Stimulated activated CD4-positive, alpha-beta T cell treated with anti-CD3 and anti-CD28 coated beads, Interleukin-2, amount 100 ng/mL, for 48 hours (primary cell): Measurements from ENCODE around the gene PITPNC1.

ENCODE experiments used
- DNase-seq, 2 donors: peaks; one replicate each; pipeline ENCODE4 v3.0.0-alpha.2; 2020

The PITPNC1 gene

DNA sequence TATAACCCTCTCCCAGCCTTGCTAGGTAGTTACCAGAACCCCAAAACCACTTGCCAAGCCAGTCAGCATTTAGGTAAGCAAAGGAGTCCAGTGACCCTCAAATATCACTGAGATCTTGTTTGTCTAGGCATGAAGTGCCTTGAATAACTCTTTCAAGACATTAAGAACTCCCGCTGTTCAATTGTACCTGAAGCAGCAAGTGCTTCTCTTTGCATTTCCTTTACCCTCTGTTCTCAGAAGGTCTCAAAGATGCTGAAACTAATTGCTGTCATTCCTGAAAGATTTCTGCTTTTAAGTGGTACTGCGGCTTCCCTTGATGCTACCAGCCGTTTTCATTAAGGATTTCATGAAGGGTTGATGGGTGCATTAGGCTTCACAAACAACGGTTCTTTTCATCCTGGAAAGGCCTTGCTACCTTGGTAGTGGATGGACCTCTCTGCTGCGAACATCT, 142.7 kb downstream of the PITPNC1 start:
- no peak for DNase-seq

DNA sequence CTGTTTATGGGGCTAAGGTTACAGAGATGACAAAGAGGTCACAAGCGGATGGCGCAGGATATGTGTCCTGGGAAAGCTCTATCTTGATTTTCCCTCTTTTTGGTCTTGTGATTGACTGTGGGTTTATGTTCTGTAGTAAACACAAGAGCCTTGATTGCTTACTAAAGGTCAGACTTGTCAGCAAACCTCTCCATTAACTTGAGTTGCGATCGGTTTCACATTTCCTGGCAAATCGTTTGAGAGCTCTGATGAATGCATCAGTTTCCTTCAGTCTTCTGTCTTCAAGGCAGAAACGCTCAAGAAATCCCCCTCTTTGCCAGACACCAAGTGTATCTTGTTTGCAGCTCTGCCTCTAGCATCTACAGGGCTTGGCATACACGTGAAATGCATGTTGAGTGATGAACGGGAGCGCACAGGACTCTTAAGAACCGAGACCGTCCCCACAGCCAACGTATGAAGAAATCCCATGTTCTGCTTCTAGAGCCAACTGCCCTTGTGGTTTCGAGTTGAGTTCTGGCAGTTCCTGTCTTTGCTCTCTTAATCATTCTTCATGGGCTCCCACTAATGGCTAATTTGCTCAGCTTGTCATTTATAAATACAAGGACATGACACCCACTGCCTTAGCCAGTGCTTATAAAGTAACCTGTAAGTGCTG, 143.3 kb downstream of the PITPNC1 start:
- no peak for DNase-seq

DNA sequence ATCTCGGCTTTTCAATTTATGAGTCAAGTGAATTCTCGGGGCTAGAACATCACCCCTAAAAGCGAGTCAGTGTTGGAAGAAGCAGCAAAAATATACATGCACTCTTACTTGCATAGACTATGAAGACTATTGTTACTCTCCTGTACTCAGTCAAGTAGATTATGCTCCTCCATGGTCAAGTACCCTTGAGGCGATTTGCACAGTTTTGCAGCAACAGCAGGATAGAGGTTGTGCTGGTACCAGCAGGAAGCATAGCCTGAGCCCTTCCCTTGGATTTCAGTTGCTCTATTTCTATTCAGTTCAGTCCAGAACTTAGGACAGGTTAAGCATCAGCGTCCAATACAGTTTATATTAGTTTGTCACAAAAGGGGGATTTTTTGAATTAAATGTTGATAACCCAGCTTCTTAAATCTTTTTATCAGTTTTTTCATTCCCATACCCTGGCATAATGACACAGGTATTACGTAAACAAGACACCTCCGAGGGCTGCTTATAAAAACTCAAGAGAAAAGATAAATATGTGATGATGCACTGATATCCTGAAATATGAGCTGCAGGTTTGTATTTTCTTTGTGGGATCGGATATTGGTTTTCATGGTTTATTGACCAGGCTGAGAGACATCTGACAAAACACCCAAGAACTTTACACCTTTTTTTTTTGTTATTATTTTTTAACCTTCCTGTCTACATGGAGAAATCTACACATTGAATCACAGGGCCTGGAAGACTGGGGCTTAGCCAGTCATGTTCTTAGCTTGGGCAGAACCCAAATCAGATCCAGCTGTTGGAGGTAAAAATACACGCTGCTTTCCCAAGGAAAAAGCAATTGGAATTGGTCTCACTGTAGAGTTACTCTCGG, 144.1 kb downstream of the PITPNC1 start:
- DNase-seq: no peak

DNA sequence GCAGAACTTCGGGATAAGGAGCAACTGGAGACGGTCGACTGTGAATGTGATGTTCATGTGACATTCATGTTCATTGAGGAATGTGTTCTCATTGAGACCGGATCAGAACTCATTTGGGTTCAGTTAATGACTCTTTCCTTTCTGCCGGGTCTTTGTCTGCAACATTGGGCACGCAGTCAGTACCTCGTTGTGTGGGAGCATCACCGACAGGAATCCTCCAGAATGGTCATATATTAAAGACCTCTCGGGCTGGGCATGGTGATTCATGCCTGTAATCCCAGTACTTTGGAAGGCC, 144.6 kb downstream of the PITPNC1 start:
- DNase-seq: no peak

DNA sequence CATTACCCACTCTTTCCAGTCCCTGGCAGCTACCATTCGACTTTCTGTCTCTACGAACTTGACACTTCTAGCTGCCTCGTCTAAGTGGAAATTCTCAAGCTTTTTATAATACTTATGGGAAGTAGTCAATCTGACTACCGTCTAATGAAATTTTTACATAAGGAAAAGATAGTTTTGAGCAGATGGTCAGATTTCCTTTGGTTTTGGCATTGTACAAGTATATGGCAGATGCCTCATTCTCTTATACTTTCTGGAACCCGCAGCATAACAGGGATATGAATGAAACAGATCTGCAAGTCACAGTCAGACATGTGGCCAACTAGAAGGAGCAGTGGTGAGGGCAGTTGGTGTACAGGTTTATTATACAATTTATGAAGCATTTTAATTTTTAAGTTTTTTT, 146.0 kb downstream of the PITPNC1 start:
- DNase-seq: no peak

DNA sequence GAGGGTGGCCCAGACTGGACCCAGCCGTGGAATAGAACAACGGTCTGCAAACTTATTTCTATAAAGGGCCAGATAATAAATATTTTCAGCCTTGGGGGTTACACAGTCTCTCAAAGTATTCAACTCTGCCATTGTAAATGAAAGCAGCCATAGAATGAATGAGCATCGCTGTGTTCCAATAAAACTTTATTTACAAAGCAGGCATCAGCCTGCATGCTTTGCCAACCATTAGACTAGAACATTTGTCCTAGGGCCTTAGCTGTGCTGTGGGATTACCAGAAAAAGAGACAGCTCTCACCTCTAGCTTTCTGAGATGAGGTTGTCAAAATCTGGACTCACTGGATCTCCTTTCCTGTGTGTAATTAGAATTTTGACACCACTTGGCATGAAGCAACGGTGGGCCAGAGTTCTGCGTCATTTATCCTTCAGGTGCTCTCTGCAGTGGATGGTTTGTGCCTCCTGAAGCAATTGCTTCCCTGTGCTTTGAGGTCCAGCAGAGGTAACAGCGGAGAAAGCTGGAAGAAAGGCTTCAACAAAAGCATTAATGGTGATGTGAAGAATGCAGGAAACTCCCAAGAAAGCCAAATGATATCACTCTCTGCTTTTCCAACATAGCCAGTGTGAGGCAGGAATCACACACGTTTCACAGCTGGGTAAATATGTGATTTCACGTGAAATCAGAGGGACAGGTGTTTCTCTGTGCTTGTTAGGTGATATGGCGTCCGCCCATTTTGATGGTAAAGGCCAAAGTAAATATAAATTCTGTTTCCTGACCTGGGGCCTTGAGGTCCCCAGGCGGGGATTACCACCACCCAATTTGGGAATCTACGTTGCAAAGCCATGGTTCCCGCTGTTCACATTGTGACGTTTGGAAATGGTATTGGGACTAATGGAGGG, 148.4 kb downstream of the PITPNC1 start:
- no peak for DNase-seq

DNA sequence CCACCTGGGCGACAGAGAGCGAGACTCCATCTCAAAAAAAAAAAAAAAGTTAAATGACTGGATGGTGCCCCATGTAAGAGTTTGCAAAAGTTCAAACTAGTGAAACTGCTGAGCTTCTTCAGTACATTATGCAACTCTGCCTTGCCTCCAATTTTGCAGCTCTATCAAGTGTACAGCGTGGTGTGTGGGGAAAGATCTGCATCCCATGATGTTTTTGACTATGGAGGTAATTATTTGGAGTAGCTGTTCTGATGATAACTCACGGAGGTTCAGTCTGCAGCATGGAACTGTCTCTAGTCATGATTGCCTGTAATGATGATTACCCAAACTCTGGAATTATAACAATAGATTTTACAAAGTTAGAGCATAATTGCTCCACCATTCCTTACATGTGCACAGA, 149.6 kb downstream of the PITPNC1 start:
- DNase-seq: no peak

DNA sequence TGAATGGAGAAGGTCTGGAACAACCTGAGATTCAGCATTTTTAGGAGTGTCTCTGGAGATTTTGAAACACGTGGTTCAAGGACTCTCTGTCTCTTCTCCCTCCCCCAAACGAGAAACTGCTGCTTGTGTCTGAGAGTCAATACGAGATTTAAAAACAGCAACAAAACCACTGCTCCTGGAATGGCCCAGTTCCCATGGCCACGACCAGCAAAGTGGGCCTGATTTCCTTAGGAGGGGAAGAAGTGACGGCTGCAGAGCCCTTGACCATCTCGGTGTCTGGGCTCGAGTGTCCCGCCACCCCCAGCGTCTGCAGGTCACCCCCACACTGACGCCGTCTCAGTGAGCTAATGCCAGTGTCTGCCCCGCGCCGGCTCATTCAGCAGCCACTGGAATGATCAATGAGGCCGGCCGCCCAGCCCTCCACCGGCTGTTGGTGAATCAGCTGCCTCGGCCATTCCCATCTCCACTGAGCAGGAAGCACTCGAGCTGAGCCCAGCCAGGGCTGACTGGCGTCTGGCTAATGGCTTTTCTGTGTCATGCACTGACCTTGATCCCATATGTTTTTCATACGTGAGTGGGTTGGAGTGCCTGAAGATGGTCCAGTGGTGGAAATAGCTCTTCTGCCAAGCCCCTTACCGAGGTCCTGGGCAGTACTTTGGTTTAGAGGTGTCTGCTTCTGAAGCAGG, 151.8 kb downstream of the PITPNC1 start:
- no peak for DNase-seq

DNA sequence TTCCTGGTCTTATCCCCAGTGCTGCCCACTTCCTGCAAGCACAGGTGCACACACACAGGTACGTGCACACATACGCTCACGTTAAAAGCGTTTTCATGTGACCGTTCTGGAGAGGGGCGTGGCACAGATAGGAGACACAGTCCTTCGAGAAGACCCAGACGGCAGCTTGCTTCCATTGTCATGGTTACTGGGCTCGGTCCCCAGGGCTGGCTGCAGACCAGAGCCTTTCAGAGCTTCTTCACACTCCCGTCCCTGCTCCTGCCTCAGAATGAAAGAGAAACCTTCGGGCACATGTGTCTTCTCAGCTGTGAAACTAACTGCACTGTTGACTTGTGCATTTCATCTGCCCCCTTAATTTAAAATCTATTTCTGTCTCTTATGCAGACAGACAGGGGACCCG, 154.2 kb downstream of the PITPNC1 start:
- no peak for DNase-seq

DNA sequence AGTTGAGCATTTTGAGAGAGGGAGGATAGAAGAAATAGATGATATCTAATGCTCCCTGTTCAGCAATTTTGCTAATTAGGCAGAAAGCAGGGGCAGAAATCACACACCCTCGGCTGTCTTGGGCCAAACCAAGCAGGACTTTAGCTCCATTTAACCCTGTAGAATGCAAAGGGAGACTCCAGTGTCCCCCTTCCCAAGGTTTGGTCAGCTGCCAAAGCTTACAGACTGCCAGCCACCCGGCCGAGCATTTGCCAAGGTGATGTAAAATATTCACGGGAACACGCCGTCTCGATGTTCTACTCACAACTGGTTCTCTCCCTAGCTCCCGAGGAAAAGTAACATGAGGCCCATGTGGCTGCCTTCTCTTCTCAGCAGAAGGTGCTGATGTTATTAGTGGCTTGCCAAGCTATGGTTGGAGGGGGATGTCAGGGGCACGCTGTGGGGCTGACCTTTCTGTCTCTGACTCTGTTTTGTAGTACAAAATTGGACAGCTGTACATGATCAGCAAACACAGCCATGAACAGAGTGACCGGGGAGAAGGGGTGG, 155.3 kb downstream of the PITPNC1 start:
- DNase-seq: no peak

DNA sequence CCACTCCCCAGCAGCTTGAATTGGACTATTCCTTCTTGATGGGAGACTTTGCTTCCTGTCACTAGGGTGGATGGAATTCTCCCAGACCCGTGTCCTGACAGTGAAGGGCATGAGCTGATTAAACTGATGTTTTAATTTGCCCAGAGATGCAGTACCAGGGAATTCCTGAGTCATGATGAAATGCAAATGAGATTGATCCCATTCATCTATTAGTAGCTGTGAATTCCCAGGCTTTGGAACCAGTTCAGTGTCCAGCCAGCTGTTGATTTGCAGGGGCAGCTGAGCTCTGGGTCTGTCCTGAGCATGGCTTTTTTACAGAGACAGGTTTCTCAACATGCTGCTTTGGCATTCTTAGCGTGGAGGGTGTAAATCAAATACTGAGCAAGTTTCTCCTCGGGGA, 157.9 kb downstream of the PITPNC1 start:
- DNase-seq: no peak

DNA sequence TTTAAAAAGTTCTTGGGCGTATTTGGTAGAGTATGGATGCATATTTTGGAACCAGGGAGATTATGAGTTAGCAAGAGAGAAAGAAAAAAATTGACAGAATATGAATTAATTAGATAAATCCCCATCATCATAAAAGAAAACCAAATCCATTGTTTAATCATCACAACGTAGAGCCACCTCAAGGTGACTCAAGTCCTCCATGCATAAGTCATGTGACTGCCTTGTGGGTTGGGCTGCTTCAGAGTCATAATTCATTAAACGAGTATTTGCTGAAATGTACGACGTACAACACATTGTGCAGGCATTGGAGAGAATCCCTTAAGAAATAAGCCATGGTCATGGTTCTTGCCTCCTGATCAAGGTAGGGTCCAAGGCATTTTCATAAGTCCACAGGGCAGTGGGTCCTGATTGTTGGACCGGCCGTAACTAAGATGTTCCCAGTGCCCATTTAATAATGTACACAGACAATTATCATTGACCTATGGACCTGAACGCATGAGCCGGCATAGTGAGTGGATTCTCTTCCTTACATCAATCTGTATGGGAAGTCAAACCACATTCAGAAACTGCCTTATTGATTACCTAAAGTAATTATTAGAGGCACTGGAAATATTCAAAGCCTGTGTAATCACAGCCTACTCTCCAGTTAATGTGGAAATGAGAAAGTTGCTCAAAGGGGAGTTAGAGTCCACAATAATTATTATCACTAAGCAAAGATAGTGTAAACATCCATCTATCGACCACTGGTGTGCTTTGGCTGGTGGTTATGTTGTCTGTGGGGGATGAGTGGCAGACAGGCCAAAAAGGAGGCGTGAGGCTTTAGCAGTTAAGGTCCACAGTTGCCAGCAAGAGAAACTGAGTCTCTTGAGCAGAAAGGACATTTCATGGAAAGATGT, 165.4 kb downstream of the PITPNC1 start:
- no peak for DNase-seq

DNA sequence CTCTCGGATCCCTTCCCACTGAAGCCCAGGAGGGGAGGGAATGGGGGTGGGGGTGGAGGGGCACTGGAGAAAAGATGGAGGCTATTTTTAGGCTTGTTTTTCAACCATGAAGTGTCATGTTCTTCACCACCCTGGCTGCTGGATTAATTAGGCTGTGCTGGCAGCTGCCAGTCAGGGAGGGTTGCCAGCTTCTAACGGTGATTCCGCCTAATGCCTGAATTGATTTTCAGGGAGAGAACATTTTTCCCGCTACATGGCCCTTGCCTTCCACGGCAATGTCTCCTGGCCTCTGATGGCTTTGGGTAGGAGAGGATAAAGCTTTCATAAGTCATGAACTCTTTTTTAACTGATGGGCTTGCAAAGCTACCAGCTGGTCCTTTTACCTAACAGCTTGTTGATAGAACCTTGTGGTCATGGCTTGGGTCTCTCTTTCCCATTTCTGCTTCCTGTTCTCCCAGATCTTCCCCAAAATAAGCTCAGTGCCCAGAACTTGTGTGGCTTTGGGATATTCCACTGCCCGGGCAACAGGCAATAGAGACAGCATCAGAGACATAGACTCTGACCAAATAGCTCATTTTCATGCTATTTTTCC, 167.4 kb downstream of the PITPNC1 start:
- DNase-seq: no peak

DNA sequence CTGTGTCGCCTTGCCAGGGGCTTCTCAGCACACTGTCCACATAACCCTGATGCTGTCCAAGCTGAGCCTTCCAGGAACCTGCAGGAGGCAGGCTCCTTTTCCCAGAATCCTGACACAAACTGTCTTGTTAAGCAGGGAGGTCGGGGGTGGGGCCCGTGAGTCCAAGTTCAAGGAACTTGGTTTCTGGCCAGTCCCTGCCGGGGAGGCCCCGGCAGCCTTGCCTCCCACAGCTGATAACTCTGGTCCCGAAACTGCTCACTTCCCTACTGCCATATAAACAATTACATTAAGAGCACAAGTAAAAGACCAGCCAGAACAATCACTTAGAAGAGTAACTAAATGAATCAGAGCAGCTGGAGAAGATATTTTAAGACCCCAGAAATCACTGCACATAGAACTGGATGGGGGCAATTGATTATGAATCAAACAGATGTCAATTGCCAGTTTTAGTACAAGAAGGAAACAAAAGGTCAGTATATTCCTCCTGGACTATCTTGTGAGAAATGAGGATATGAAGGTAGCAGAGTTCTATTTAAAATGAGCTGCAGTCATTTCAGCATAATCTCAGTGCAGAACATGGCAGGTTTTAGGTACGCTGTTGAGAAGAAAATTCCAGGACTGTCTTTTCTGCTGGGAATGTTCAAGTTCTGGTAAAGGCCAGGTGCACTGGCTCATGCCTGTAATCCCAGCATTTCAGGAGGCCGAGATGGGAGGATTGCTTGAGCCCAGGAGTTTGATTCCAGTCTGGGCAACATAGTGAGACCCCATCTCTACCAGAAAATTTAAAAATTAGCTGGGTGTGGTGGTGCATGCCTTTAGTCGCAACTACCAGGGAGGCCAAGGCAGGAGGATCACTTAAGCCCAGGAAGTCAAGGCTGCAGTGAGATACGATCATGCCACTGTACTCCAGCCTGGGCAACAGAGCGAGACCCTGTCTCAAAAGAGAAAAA, 169.8 kb downstream of the PITPNC1 start:
- DNase-seq: no peak

DNA sequence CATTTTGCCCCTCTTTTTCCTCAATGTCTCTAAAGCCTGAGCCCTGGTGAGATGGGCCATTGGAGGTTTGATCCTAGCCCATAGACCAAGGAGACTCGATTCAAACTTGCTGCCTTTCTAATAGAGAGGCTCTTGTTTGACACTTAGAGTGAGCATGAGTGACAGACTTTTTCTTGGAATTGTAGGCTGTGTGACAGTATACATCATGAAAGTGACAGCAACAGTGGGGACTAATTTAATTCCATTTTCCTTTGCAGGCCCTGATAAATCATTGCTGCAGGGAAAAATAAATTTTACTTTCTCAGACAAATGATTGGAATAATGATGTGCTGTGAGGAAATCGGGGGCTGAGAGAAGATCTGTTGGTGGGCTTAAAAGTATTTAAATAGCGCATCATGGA, 171.6 kb downstream of the PITPNC1 start:
- no peak for DNase-seq

DNA sequence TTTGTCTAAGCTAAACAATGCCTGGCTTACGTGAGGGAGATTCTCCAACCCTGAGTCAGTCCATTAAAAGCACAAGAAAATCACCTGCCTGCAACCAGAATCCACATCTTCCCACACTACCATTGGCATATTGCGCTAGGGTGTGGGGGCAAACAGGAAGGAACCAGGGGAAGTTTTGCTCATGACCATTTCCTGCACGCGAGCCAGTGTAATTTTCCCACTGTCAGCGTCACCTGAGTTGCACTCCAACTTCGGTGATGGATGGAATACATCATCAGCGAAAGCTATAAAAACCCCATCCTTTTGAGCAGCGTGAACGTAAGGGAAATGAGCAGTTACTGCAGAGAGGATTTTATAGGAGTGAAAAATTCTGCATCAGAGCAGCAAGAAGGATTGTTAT, 172.7 kb downstream of the PITPNC1 start:
- no peak for DNase-seq

DNA sequence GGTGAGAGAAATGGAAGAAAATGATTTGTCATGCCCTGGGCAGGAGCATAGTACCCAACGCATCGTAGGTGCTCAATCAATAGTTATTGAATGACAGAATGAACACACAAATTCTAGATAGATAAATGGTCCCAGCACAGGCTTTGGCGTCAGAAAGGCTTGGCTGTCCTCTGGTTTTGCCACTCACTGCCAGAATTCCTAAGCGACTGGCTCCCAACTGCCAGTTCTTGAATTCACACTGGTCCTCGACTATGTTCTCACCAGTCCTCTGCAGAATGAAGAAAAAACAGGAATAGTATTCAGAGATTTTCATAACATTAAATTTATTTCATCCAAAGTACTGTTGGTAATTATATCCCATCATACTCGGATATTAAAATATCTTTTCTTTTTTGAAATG, 177.6 kb downstream of the PITPNC1 start:
- no peak for DNase-seq

DNA sequence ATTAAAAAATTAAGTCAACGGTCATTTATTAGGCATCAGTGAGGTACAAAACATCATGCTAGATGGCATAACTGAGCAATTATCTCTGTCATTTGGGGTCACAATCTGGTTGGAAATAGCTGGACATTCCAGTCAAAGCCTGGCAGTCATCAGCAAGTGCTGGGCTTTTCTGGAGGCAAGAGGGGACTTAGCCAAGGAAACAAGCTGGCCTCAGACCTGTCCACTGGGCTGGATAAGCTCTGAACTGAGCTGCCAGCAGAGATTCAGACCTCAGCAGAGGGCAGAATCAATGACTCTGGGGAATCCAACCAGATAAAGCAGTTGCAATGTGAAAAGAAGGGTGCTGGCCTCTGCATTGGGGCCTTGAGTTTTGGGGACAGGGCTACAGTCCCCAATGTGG, 178.8 kb downstream of the PITPNC1 start:
- no peak for DNase-seq

DNA sequence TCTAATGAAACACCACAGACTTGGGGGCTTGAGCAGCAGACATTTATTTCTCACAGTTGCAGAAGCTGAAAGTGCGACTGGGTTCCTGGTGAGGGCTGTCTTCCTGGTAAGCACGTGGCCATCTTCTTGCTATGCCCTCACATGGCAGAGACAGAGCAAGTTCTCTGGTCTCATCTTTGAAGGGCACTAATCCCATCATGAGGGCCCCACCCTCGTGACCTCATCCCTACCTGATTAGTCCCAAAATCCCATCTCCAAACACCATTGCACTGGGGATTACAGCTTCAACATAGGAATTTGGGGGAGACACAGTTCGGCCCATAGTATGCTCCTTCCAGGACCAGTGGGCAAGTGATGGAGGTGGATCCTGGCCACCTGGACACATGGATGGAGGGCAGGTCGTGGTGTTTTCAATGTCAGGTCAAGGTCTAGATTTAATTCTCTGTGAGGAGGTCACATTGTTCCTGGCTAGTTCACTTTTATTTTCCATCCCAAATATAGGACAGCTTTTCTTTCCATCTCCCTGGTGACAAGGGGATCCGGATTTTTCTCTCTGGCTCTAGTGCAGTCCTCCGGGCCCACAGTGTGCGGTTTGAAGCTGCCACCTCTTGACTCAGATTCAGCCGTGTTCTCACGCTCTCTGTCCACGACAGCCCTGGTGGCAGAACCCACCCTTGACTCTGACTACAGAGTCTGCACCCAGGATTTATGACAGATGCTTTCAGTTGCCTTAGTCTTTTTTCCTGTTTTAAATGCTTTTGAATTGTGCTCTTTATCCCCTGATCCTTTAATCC, 180.2 kb downstream of the PITPNC1 start:
- DNase-seq: no peak
